H4 (cell line): ENCODE data around the gene MAPK8IP3. TPM values are rescaled to one million over a fixed set of nuclear protein-coding genes. Genes with fewer than 3 reads are reported as not detected.
"Not testable (repeated sequence)": the region's sequence is repeated elsewhere in the genome, so short reads cannot be mapped to it uniquely, and the experiment has no call there.

Experiments used
- DNase-seq: peaks from one replicate; pipeline ENCODE4 v3.0.0-alpha.2; 2015; ENCODE audit warnings: low spot score
- total RNA-seq: library from RNA; depleted of rRNA; stranded (reverse); fragments of >200 nt; shearing (Covaris generic); gene quantifications from 2 replicates; pipeline ENCODE4 v1.2.3, GENCODE V29; 2014

The MAPK8IP3 gene
- total RNA-seq, 1 experiment from 2014 or later: 2.6 TPM

GRCh38 chr16:1677339-1677738 lies 28.7 kb upstream of the MAPK8IP3 start:
- DNase-seq: no peak

- peak; percentile 94 for DNase-seq
Measured at GRCh38 chr16:1677942-1678499, 28.0 kb upstream of the MAPK8IP3 start, which contains the start of gene JPT2. JPT2 (plus strand) TSS chr16:1678279; CDS start chr16:1678313, 34 bp downstream.

GRCh38 chr16:1678500-1679098 lies 27.4 kb upstream of the MAPK8IP3 start:
- no peak for DNase-seq

GRCh38 chr16:1680361-1680760 lies 25.6 kb upstream of the MAPK8IP3 start:
- no peak for DNase-seq

- no peak for DNase-seq
Measured at GRCh38 chr16:1681032-1681431, 25.0 kb upstream of the MAPK8IP3 start.

GRCh38 chr16:1687427-1688316 lies 18.3 kb upstream of the MAPK8IP3 start:
- DNase-seq: no peak

- peak; percentile 44 for DNase-seq
Measured at GRCh38 chr16:1688807-1689560, 17.0 kb upstream of the MAPK8IP3 start.

GRCh38 chr16:1689853-1690252 lies 16.1 kb upstream of the MAPK8IP3 start:
- no peak for DNase-seq

GRCh38 chr16:1690810-1691209 lies 15.2 kb upstream of the MAPK8IP3 start:
- DNase-seq: no peak

- DNase-seq: no peak
Measured at GRCh38 chr16:1691276-1691675, 14.7 kb upstream of the MAPK8IP3 start.

GRCh38 chr16:1691956-1692355 lies 14.0 kb upstream of the MAPK8IP3 start:
- DNase-seq: no peak

GRCh38 chr16:1696863-1697262 lies 9.1 kb upstream of the MAPK8IP3 start:
- no peak for DNase-seq

- no peak for DNase-seq
Measured at GRCh38 chr16:1698680-1699079, 7.3 kb upstream of the MAPK8IP3 start.

- no peak for DNase-seq
Measured at GRCh38 chr16:1700246-1700645, 5.7 kb upstream of the MAPK8IP3 start.

GRCh38 chr16:1701216-1701878 lies 4.6 kb upstream of the MAPK8IP3 start:
- DNase-seq: no peak

GRCh38 chr16:1705324-1705687 lies 689 bp upstream of the MAPK8IP3 start:
- DNase-seq: not testable (repeated sequence)

GRCh38 chr16:1706386-1707192 lies 594 bp downstream of the MAPK8IP3 start:
- peak; percentile 23 for DNase-seq

GRCh38 chr16:1707193-1707790 lies 1.3 kb downstream of the MAPK8IP3 start:
- DNase-seq: no peak

GRCh38 chr16:1708083-1708767 lies 2.2 kb downstream of the MAPK8IP3 start:
- DNase-seq: no peak

GRCh38 chr16:1708768-1709180 lies 2.8 kb downstream of the MAPK8IP3 start:
- DNase-seq: no peak
